C4-2B (cell line): ENCODE measurements around the gene XAF1.

Experiments
- ZFX ChIP-seq: fragments of 450-650 bp; IDR thresholded peaks from 2 replicates; pipeline ENCODE4 v1.6.1; 2017
- TF ChIP-seq, protein P1 (sequence below): fragments of 450-650 bp; conservative IDR thresholded peaks from 2 replicates; pipeline ENCODE4 v1.5.1; 2017; ENCODE audit warnings: mild to moderate bottlenecking

DNA sequence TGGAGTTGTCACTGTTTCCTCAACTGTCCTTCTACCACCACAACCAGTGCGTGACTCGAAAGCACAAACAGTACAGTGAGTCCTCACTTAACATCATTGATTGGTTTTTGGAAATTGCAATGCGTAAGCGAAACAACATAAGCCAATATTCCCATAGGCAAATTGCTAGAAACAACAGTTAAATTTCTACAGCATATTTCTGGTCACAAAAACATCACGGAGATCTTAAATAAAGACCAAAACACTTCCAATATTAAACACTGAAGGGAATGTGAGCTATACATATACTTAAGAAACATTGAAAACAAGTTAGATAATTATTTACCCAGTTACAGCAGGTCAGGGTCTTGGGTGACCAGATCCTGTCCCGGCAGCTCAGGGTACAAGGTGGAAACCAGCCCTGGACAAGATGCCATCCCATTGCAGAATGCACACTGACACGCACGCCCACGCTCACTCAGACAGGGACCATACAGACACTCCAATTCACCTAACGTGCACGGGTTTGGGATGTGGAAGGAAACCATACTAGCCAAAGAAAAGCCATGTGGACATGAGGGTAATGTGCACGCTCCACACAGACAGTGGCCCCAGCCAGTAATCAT lies 47.4 kb upstream of the XAF1 start:
- TF ChIP-seq, protein P1, sequence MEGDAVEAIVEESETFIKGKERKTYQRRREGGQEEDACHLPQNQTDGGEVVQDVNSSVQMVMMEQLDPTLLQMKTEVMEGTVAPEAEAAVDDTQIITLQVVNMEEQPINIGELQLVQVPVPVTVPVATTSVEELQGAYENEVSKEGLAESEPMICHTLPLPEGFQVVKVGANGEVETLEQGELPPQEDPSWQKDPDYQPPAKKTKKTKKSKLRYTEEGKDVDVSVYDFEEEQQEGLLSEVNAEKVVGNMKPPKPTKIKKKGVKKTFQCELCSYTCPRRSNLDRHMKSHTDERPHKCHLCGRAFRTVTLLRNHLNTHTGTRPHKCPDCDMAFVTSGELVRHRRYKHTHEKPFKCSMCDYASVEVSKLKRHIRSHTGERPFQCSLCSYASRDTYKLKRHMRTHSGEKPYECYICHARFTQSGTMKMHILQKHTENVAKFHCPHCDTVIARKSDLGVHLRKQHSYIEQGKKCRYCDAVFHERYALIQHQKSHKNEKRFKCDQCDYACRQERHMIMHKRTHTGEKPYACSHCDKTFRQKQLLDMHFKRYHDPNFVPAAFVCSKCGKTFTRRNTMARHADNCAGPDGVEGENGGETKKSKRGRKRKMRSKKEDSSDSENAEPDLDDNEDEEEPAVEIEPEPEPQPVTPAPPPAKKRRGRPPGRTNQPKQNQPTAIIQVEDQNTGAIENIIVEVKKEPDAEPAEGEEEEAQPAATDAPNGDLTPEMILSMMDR, result no peak
- no peak for TF ChIP-seq ZFX
